Endodermal cell (in vitro differentiated cells): ENCODE data around the gene TMEM143. TPM values are rescaled to one million over a fixed set of nuclear protein-coding genes. Genes with fewer than 3 reads are reported as not detected.

Experiments
- DNase-seq: peaks from one replicate; pipeline ENCODE4 v3.0.0-alpha.2; 2017
- H3K27ac ChIP-seq: 2 replicates; pipeline ENCODE4 v1.5.1; 2013; ENCODE audit warnings: mild to moderate bottlenecking, low read depth, low read length, moderate library complexity
- H3K27me3 ChIP-seq: 2 replicates; pipeline ENCODE4 v1.6.1; 2013; ENCODE audit warnings: mild to moderate bottlenecking, low read length, moderate library complexity; ENCODE audit not compliant: insufficient read depth, control insufficient read depth, poor library complexity, severe bottlenecking
- H3K36me3 ChIP-seq: 2 replicates; pipeline ENCODE4 v1.7.0; 2013; ENCODE audit warnings: mild to moderate bottlenecking, low read length, moderate library complexity; ENCODE audit not compliant: control insufficient read depth, insufficient read depth
- H3K4me1 ChIP-seq: one replicate; pipeline ENCODE4 v1.7.0; 2013; ENCODE audit warnings: low read length; ENCODE audit not compliant: control insufficient read depth, insufficient read depth
- H3K4me3 ChIP-seq: 2 replicates; pipeline ENCODE4 v1.5.1; 2013; ENCODE audit warnings: mild to moderate bottlenecking, low read length, moderate library complexity
- H3K9ac ChIP-seq: 2 replicates; pipeline ENCODE4 v1.6.1; 2013; ENCODE audit warnings: mild to moderate bottlenecking, low read length, moderate library complexity; ENCODE audit not compliant: poor library complexity, severe bottlenecking; ENCODE audit errors: extremely low read depth
- H3K9me3 ChIP-seq: 2 replicates; pipeline ENCODE4 v1.6.1; 2013; ENCODE audit warnings: mild to moderate bottlenecking, low read length, moderate library complexity; ENCODE audit not compliant: control insufficient read depth
- H3K27ac Mint-ChIP-seq: 2 replicates; pipeline ENCODE4 v1.8.0; 2020; ENCODE audit warnings: mixed read lengths
- H3K27me3 Mint-ChIP-seq: 2 replicates; pipeline ENCODE4 v1.8.0; 2021; ENCODE audit warnings: mild to moderate bottlenecking, mixed read lengths; ENCODE audit not compliant: insufficient read depth
- H3K36me3 Mint-ChIP-seq: 2 replicates; pipeline ENCODE4 v1.8.0; 2020; ENCODE audit warnings: low read depth, mixed read lengths
- H3K4me1 Mint-ChIP-seq: 2 replicates; pipeline ENCODE4 v1.8.0; 2020; ENCODE audit warnings: mixed read lengths
- H3K4me3 Mint-ChIP-seq: 2 replicates; pipeline ENCODE4 v1.8.0; 2020; ENCODE audit warnings: mild to moderate bottlenecking, moderate library complexity, mixed read lengths
- H3K9me3 Mint-ChIP-seq: 2 replicates; pipeline ENCODE4 v1.8.0; 2020; ENCODE audit warnings: mild to moderate bottlenecking, mixed read lengths
- WGBS, 2 experiments: methylation state at CpG; one replicate each; pipeline versions ENCODE4 v1.1.5 to v1.1.7; 2013; ENCODE audit warnings: missing lambda C conversion rate in 2 of 2, mixed read lengths in 1 of 2; ENCODE audit not compliant: insufficient coverage in 1 of 2, insufficient read length in 1 of 2; 5-methylcytosine and 5-hydroxymethylcytosine counted together
- total RNA-seq, 2 donors: library from RNA; stranded (reverse); fragmentation: NEBNext Ultra II Directional in 1 of 2; extraction: Animal tissue kit (Norgen Biotek cat#: 25700) in 1 of 2; gene quantifications; 2 replicates in 1 of 2; 3 replicates in 1 of 2; pipeline ENCODE4 v1.2.1, GENCODE V29; 2021
- TF ChIP-seq, protein P1 (sequence below): fragments of 200-600 bp; sonication (generic); conservative IDR thresholded peaks from 2 replicates; pipeline ENCODE4 v1.5.0; 2021; ENCODE audit warnings: antibody characterized with exemption, mild to moderate bottlenecking

Gene TMEM143
- total RNA-seq, 2 donors from 2014 or later = 13.9 to 19.1 TPM

DNA sequence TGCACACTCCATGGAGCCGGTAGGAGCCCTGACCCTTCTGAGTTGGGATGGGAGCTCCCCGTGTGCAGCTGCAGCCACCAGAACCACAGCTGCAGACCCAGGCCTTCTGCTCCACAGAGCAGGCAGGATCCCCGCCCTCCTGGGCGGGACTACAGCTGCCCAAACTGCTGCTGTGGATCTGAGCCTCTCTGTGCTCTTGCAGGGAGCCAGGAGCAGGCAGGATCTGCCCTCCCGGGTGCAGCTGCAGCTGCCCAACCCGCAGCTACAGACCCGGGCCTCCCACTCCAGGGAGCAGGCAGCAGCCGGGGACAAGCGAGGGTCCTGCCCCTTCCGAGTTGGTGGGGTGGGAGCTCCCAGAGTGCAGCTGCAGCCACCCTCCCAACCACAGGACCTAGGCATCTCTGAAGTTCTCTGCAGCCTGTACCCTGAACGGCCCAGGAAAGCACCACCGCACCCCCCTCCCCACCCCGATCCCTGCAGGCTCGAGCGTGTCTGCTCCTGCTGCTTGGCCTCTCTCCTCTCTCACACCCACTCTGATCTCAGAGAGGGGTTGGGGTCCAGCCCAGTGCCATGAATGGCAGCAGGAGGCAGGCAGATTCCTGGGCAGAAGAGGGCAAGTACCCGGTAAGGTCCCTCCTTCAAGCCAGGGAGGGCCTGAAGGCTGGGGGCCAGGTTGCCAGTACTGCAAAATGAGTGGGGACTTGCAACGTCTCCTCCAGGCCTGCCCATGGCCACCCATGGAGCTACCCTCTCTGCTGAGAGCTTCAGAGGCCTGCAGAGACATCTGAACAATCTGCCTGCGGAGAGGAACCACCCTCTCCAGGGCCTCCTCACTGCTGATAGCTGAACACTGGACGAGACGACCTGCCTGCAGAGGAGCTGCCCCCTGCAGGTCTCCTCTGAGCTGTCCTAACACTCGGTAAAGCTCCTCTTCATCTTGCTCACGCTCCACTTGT lies 54.8 kb downstream of the TMEM143 start:
- Histone ChIP-seq H3K27me3 (peaks cover 15% of the 10 kb centered on the region), H3K4me3 (no peak overlapping the region), H3K4me1 (peaks cover 4% of the 10 kb centered on the region), H3K27ac (no peak overlapping the region), H3K9me3 (peaks cover 10% of the 10 kb centered on the region), H3K9ac (no peak overlapping the region), H3K36me3 (no peaks in the 10 kb centered on the region)
- Mint-ChIP-seq H3K36me3 (no peaks in the 10 kb centered on the region), H3K4me1 (peaks cover 15% of the 10 kb centered on the region), H3K9me3 (peaks cover 1% of the 10 kb centered on the region), H3K27me3 (peaks cover 52% of the 10 kb centered on the region), H3K4me3 (no peak overlapping the region), H3K27ac (no peak overlapping the region)
- TF ChIP-seq, protein P1, sequence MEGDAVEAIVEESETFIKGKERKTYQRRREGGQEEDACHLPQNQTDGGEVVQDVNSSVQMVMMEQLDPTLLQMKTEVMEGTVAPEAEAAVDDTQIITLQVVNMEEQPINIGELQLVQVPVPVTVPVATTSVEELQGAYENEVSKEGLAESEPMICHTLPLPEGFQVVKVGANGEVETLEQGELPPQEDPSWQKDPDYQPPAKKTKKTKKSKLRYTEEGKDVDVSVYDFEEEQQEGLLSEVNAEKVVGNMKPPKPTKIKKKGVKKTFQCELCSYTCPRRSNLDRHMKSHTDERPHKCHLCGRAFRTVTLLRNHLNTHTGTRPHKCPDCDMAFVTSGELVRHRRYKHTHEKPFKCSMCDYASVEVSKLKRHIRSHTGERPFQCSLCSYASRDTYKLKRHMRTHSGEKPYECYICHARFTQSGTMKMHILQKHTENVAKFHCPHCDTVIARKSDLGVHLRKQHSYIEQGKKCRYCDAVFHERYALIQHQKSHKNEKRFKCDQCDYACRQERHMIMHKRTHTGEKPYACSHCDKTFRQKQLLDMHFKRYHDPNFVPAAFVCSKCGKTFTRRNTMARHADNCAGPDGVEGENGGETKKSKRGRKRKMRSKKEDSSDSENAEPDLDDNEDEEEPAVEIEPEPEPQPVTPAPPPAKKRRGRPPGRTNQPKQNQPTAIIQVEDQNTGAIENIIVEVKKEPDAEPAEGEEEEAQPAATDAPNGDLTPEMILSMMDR = peak; percentile 75
- DNase-seq = peak; percentile 84
- WGBS, 2 experiments = 59 to 66% methylated on average over 11 to 22 of the region's 22 CpGs

DNA sequence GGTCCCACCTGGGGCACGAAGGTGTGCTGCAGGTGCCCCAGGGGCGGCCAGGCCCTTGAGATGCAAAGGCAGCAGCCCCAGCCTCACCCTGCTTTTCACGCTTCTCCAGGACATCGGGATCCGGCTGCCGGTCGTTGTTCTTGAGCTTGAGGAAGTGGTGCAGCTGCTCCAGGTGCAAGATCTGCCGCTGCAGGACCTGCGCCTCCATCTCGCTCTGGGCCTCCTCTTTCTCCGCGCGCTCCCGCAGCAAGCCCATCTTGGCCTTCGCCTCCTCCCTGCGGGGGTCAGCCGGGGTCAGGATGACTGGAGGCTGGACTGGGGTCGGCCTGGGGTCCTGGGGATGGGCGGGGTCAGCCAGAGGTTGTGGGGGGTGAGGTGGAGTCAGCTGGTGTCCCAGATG lies 59.9 kb downstream of the TMEM143 start:
- H3K9me3 Mint-ChIP-seq = peaks cover 1% of the 10 kb centered on the region
- Histone ChIP-seq H3K4me1 (peaks cover 4% of the 10 kb centered on the region), H3K36me3 (no peaks in the 10 kb centered on the region), H3K27ac (no peak overlapping the region), H3K9ac (no peak overlapping the region), H3K4me3 (no peak overlapping the region), H3K27me3 (peaks cover 36% of the 10 kb centered on the region), H3K9me3 (peaks cover 10% of the 10 kb centered on the region)
- no peak overlapping the region for H3K27ac Mint-ChIP-seq
- 87 to 98% methylated on average over 9 to 19 of the region's 19 CpGs for WGBS, 2 experiments
- H3K36me3 Mint-ChIP-seq = no peaks in the 10 kb centered on the region
- peaks cover 7% of the 10 kb centered on the region for H3K4me1 Mint-ChIP-seq
- peaks cover 42% of the 10 kb centered on the region for H3K27me3 Mint-ChIP-seq
- TF ChIP-seq, protein P1 = no peak
- DNase-seq = no peak
- no peak overlapping the region for H3K4me3 Mint-ChIP-seq

- no peak overlapping the region for H3K4me3 ChIP-seq
- Mint-ChIP-seq H3K4me3 (no peak overlapping the region), H3K27ac (no peak overlapping the region), H3K27me3 (peaks cover 46% of the 10 kb centered on the region), H3K4me1 (peaks cover 7% of the 10 kb centered on the region), H3K9me3 (peaks cover 1% of the 10 kb centered on the region), H3K36me3 (no peaks in the 10 kb centered on the region)
- DNase-seq = no peak
- H3K4me1 ChIP-seq = peaks cover 4% of the 10 kb centered on the region
- H3K9me3 ChIP-seq = peaks cover 10% of the 10 kb centered on the region
- peaks cover 36% of the 10 kb centered on the region for H3K27me3 ChIP-seq
- no peak overlapping the region for H3K27ac ChIP-seq
- H3K36me3 ChIP-seq = no peaks in the 10 kb centered on the region
- WGBS, 2 experiments = 92 to 94% methylated on average over 2 to 13 of the region's 13 CpGs
- TF ChIP-seq, protein P1 = no peak
- no peak overlapping the region for H3K9ac ChIP-seq
These were observed 60.4 kb downstream of the TMEM143 start for GRCh38 chr19:48303367-48303766.
